D721Med (cell line): ENCODE results near the gene WDR38.
A peak's percentile ranks its signal among the peaks of the same experiment; 100 is the strongest.

Source experiments
- DNase-seq: peaks from one replicate; pipeline ENCODE4 v3.0.0; 2011; ENCODE audit warnings: low spot score; ENCODE audit not compliant: insufficient read length
- FAIRE-seq: peaks from 2 replicates; lab custom pipeline; 2011; peaks lifted over from hg19 to GRCh38; lab: Jason Lieb, UNC
- TF ChIP-seq, protein P1 (sequence below): IDR thresholded peaks from 2 replicates; pipeline ENCODE4 v1.5.1; 2012; ENCODE audit warnings: mild to moderate bottlenecking, control low read depth; ENCODE audit not compliant: insufficient read depth; ENCODE audit errors: missing control alignments

The WDR38 gene

GRCh38 chr9:124860582-124861341 lies 7.5 kb downstream of the WDR38 start:
- FAIRE-seq (no peak), DNase-seq (no peak)
- TF ChIP-seq, protein P1, sequence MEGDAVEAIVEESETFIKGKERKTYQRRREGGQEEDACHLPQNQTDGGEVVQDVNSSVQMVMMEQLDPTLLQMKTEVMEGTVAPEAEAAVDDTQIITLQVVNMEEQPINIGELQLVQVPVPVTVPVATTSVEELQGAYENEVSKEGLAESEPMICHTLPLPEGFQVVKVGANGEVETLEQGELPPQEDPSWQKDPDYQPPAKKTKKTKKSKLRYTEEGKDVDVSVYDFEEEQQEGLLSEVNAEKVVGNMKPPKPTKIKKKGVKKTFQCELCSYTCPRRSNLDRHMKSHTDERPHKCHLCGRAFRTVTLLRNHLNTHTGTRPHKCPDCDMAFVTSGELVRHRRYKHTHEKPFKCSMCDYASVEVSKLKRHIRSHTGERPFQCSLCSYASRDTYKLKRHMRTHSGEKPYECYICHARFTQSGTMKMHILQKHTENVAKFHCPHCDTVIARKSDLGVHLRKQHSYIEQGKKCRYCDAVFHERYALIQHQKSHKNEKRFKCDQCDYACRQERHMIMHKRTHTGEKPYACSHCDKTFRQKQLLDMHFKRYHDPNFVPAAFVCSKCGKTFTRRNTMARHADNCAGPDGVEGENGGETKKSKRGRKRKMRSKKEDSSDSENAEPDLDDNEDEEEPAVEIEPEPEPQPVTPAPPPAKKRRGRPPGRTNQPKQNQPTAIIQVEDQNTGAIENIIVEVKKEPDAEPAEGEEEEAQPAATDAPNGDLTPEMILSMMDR = no peak

GRCh38 chr9:124861342-124862229 lies 8.3 kb downstream of the WDR38 start, which contains the start of the genes ARPC5L and RPL35:
Gene ARPC5L, plus strand, starts transcription at chr9:124862130. Its CDS starts 7,161 bp downstream, at chr9:124869291.
Gene RPL35, minus strand, starts transcription at chr9:124861957. Its CDS starts 45 bp downstream, at chr9:124861912.
- TF ChIP-seq, protein P1 = no peak
- FAIRE-seq = no peak
- peak; percentile 98 for DNase-seq

DNA sequence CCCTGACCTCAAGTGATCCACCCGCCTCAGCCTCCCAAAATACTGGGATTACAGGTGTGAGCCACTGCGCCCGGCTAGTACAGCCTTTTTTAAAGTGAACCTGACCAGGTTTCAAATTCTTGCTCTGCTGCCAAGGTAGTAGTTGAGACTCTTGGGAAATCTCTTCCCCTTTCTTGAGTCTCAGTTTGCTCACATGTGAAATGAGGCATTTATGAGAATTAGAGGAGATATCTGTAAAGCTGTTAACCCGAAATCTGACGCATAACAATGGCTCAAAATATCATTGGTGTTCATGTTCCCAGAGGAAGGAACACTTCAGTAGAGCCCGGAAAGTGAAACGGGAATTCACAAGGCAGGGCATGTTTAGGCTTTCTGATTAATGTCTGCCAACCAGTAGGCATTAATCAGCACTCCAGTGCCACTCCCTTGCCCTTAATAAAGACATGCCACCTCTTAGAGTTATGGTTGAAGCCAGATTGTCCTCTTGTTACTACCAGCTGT lies 10.2 kb downstream of the WDR38 start:
- TF ChIP-seq, protein P1 = no peak
- DNase-seq = no peak
- no peak for FAIRE-seq

DNA sequence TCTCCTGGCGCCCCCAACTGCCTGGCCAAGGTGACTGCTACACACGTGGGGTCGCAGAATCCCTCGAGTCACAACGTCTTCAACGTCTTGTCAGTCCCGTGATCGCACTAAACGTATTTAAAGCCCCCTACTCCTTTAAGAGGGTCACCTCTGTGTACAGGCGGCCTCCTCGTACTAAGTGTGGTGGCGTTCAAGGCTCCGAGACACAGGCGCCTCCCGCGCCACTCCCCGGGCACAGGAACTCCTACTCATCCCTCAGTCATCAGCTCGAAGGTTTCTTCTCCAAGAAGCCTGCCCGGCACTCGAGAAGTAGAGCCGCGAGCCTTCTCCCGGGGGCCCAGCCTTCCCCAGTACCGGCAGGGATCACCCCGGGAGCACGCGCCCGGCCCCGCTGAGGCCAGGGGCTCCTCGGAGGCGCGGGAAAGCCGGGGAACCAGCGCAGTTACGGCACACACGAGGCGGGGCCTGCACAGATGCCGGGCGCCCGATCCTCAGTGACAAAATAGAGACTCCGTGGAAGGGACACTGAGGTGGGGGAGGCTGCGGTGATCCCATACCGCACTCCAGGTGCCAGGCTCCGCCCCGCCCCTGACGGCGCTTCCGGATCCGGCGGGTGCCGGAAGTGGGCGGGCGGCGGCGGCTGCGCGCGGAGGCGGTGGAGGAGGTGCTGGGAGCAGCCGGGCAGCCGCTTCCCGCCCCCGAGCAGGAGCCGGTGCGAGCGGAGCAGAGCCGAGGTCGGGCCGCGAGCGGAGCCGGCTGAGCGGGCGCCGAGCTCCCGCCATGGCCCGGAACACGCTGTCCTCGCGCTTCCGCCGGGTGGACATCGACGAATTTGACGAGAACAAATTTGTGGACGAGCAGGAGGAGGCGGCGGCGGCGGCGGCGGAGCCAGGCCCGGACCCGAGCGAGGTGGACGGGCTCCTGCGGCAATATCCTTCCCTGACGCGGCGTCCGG lies 15.5 kb downstream of the WDR38 start:
- DNase-seq = peak; percentile 96
- TF ChIP-seq, protein P1 = peak; percentile 36
- no peak for FAIRE-seq

- TF ChIP-seq, protein P1 = no peak
- DNase-seq (no peak), FAIRE-seq (no peak)
Measured at GRCh38 chr9:124869466-124869985, 16.3 kb downstream of the WDR38 start.

DNA sequence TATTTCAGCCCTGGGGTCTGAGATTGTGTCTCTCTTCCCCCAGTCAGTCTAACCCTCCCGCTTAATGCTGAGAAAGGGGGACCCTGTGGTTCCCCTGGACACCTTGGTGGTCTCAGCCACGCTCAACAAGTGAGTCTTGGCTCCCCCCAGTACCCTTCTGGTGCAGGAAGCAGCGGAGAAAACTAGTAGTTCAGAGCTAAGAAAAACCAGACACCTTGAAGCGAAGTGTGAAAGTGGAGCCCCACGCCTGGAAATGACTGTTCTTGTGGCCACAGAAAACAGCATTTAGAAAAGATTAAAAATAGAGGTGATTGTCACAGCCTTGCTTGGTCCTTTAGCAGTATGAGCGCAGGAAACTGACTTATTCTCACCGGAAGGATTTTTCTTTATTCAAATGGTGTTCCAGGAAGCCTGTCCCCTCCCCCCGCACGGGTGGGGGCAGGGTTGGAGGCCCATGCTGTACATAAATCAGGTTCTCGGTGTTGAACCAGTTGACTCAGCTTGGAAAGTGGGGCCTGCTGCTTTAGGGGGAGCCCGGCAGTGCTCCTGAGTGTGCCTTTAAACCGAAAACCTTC lies 16.8 kb downstream of the WDR38 start:
- FAIRE-seq = no peak
- DNase-seq = no peak
- TF ChIP-seq, protein P1 = no peak
